ENCODE data around the gene ZFYVE19. TPM values are rescaled to one million over a fixed set of nuclear protein-coding genes. Genes with fewer than 3 reads are reported as not detected.
A peak's percentile ranks its signal among the peaks of the same experiment; 100 is the strongest.

Gene ZFYVE19
- total and polyA plus RNA-seq, 2 of the 13 experiments (the other 11 are each of a cell fraction or from before 2014, with no cell fraction given): 23.3 to 44.0 TPM

DNA sequence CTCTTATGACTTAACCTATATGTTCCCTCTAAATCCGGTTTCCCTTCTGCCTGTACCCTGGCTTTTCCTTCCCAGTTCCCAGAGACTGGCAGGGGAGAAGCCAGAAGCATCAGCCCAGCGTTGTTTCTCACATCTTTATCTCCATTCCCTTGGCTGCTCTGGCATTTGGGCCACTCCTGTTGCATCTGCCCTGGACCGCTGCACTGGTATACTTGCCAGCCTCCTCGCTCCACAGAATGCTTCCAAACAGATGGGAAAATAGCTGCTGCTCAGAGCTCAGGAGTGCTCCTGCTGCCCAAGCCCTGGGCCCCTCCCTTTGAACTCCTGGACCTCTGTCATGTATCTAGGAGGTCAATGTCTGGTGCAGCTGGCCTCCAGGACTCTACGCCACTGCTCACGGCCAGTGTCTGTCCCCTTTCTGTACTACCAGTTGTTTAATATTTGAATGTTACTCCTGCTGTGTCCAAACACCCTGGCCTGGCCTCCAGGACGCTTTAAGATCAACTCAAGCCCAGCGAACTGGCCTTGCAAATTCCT is 43.8 kb downstream of the ZFYVE19 start:
- FAIRE-seq (peak; percentile 61), DNase-seq (ENCODE audit: low spot score) (peak; percentile 48), ATAC-seq (peak; percentile 73)
- no peaks in the 10 kb centered on the region for H3K79me2 ChIP-seq (ENCODE audit: insufficient read depth, low read length)
- 21% methylated on average over 8 of the region's 8 CpGs for WGBS (ENCODE audit: low lambda C conversion rate)
- H2AFZ ChIP-seq (ENCODE audit: low read length): no peak overlapping the region
- in situ Hi-C loops (cut with HindIII; ENCODE audit: extremely low pct_ligation_motif_present, low pct_unique_long_range_greater_than_20kb) (no loop called here), intact Hi-C loops (cut with micrococcal nuclease; ENCODE audit: unreplicated experiment) (no loop called here)
- no peaks in the 10 kb centered on the region for H4K20me1 ChIP-seq (ENCODE audit: insufficient read depth, low read length)
- ChIA-PET CTCF (ENCODE audit: low intra/inter-chr PET ratio, low total read pairs) (no interaction called here), POLR2A (interaction anchor here (0.8 kb wide), 1 partner anchor 8 kb away, joined by 3 read pairs; no protein-coding TSS in a partner anchor)
- H3K4me2 ChIP-seq (ENCODE audit: low read depth, low read length): peak overlapping the region; percentile 54
- H3K4me1 ChIP-seq (ENCODE audit: insufficient read depth, low read length): peaks cover 49% of the 10 kb centered on the region
- peak overlapping the region in 1 of 3 experiments; percentile 33; a peak in 1 of 6 replicates for H3K4me3 ChIP-seq (replicated peaks in 1 of 3; ENCODE audit: insufficient read depth in 1 of 3, low read depth in 2 of 3, low read length in 3 of 3)
- no peaks in the 10 kb centered on the region for H3K9me3 ChIP-seq (ENCODE audit: low read length)
- BruUV-seq (replicated peaks): no TSS peak
- no peaks in the 10 kb centered on the region for H3K36me3 ChIP-seq (replicated peaks in 1 of 2; ENCODE audit: control insufficient read depth in 1 of 2, insufficient read depth in 2 of 2, low read length in 2 of 2)
- no peak overlapping the region for H3K9ac ChIP-seq (ENCODE audit: insufficient read depth, low read depth, low read length)
- no peak overlapping the region for H3K27ac ChIP-seq (ENCODE audit: extremely low read length, insufficient read depth, low read length)
- no peaks in the 10 kb centered on the region for H3K27me3 ChIP-seq (ENCODE audit: control insufficient read depth in 1 of 2, insufficient read depth in 2 of 2, low read length in 2 of 2)
- no peak for TF ChIP-seq YEATS4 (CRISPR knock-in tag; IDR thresholded peaks at IDR 0.05; ENCODE audit: borderline replicate concordance)
- TF ChIP-seq MBNL3 (CRISPR knock-in tag; conservative IDR thresholded peaks at IDR 0.05): no peak
- no peak for TF ChIP-seq ZNF296 (CRISPR knock-in tag; conservative IDR thresholded peaks at IDR 0.05)
- TF ChIP-seq ZNF501 (CRISPR knock-in tag; IDR thresholded peaks at IDR 0.05): no peak
- no peak for TF ChIP-seq ZNF749 (CRISPR knock-in tag; IDR thresholded peaks at IDR 0.05; ENCODE audit: borderline replicate concordance)
- no peak for TF ChIP-seq PRPF4 (IDR thresholded peaks at IDR 0.05; ENCODE audit: low read depth, low read length, poor library complexity, severe bottlenecking)
- 0 out of 2 replicates have a peak, but pooled peaks have one; percentile 15 for TF ChIP-seq ELF3 (CRISPR knock-in tag; IDR thresholded peaks at IDR 0.05)
- no peak for TF ChIP-seq ZNF879 (CRISPR knock-in tag; IDR thresholded peaks at IDR 0.05)
- no peak for TF ChIP-seq ZNF510 (CRISPR knock-in tag; IDR thresholded peaks at IDR 0.05; ENCODE audit: low read depth)
- TF ChIP-seq KAT2B (IDR thresholded peaks at IDR 0.05; ENCODE audit: borderline replicate concordance, low read depth, low read length): no peak
- TF ChIP-seq KLF12 (CRISPR knock-in tag; IDR thresholded peaks at IDR 0.05; ENCODE audit: borderline replicate concordance): no peak
- no peak for TF ChIP-seq ZBTB33 (CRISPR knock-in tag; IDR thresholded peaks at IDR 0.05)
- no peak for TF ChIP-seq SP2 (CRISPR knock-in tag; IDR thresholded peaks at IDR 0.05)
- no peak for TF ChIP-seq SALL2 (CRISPR knock-in tag; IDR thresholded peaks at IDR 0.05)
- no peak for TF ChIP-seq U2AF2 (IDR thresholded peaks at IDR 0.05; ENCODE audit: low read depth, low read length)
- peak; percentile 85 for TF ChIP-seq EHMT2 (IDR thresholded peaks at IDR 0.05; ENCODE audit: borderline replicate concordance, low read depth, low read length)
- peak; percentile 48; the same call in 1 of the 2 replicates for TF ChIP-seq ARID5B (CRISPR knock-in tag; IDR thresholded peaks at IDR 0.05)
- TF ChIP-seq ZNF660 (CRISPR knock-in tag; IDR thresholded peaks at IDR 0.05; ENCODE audit: borderline replicate concordance, low read depth): no peak
- TF ChIP-seq ZSCAN20 (CRISPR knock-in tag; IDR thresholded peaks at IDR 0.05; ENCODE audit: borderline replicate concordance): no peak

All from HepG2 (cell line).